Endothelial cell of umbilical vein (primary cell): Measurements from ENCODE around the gene DEFB110. TPM values are rescaled to one million over a fixed set of nuclear protein-coding genes. Genes with fewer than 3 reads are reported as not detected.

Experiments used
- BruUV-seq: library from RNA; stranded (reverse); fragments of 400-500 nt; replicated peaks from 2 replicates; lab custom pipeline; 2021; lab: Mats Ljungman, UMichigan
- CTCF ChIA-PET: fragments of 300-600, 350-600 bp; sonication (Branson Sonifier 250); formaldehyde crosslinking; loops from one replicate; lab custom pipeline; 2021; ENCODE audit warnings: antibody characterized with exemption, inconsistent platforms; lab: Charles Lee
- POLR2A ChIA-PET: fragments of 300-600, 350-600 bp; sonication (Branson Sonifier 250); formaldehyde crosslinking; loops from one replicate; lab custom pipeline; 2021; ENCODE audit warnings: antibody characterized with exemption, inconsistent platforms; lab: Charles Lee
- DNase-seq: peaks from one replicate; pipeline ENCODE4 v3.0.0-alpha.2; 2011; ENCODE audit warnings: low read depth, low spot score
- FAIRE-seq: peaks from 2 replicates; lab custom pipeline; 2011; peaks lifted over from hg19 to GRCh38; lab: Jason Lieb, UNC
- H2AFZ ChIP-seq: 2 replicates; pipeline ENCODE4 v1.6.0; 2012; ENCODE audit warnings: low read depth, low read length, control low read depth, inconsistent platforms
- H3K27ac ChIP-seq: 2 replicates; pipeline ENCODE4 v1.5.1; 2011; ENCODE audit warnings: low read depth, mild to moderate bottlenecking, control low read depth, low read length, moderate library complexity; ENCODE audit not compliant: insufficient read depth
- H3K27me3 ChIP-seq, 2 experiments: 2 replicates each; pipeline versions ENCODE4 v1.6.0 to v1.6.1; 2011; ENCODE audit warnings: low read length in 2 of 2, mixed read lengths in 1 of 2; ENCODE audit not compliant: control insufficient read depth in 2 of 2, insufficient read depth in 2 of 2
- H3K36me3 ChIP-seq, 2 experiments: 2 replicates in 1 of 2; 3 replicates in 1 of 2; pipeline ENCODE4 v1.5.1; 2011; ENCODE audit warnings: low read length in 2 of 2, mild to moderate bottlenecking in 1 of 2, moderate library complexity in 1 of 2; ENCODE audit not compliant: control insufficient read depth in 2 of 2, insufficient read depth in 2 of 2; ENCODE audit errors: extremely low read depth in 1 of 2
- H3K4me1 ChIP-seq: 3 replicates; pipeline ENCODE4 v1.5.1; 2011; ENCODE audit warnings: mild to moderate bottlenecking, low read length; ENCODE audit not compliant: control insufficient read depth, insufficient read depth; ENCODE audit errors: extremely low read depth
- H3K4me2 ChIP-seq: 2 replicates; pipeline ENCODE4 v1.6.1; 2011; ENCODE audit warnings: low read length, control low read depth, mixed read lengths; ENCODE audit not compliant: insufficient read depth
- H3K4me3 ChIP-seq, 3 experiments: fragments of 200-600 bp in 1 of 3; sonication (generic), shearing (Covaris generic) in 1 of 3; replicated peaks in 1 of 3; 2 replicates each; pipeline ENCODE4 v1.5.1; 2011 to 2016; ENCODE audit warnings: control low read depth in 3 of 3, low read length in 3 of 3, mild to moderate bottlenecking in 2 of 3, inconsistent platforms in 1 of 3, low read depth in 1 of 3, moderate library complexity in 1 of 3; ENCODE audit not compliant: insufficient read depth in 1 of 3
- H3K79me2 ChIP-seq: 2 replicates; pipeline ENCODE4 v1.6.0; 2012; ENCODE audit warnings: low read length, inconsistent platforms; ENCODE audit not compliant: control insufficient read depth, insufficient read depth
- H3K9ac ChIP-seq: replicated peaks from 2 replicates; pipeline ENCODE3; 2011; ENCODE audit warnings: low read length, control low read depth; ENCODE audit not compliant: insufficient read depth; ENCODE audit errors: extremely low read depth
- H3K9me1 ChIP-seq: replicated peaks from 3 replicates; pipeline ENCODE4 v1.6.0; 2011; ENCODE audit warnings: mild to moderate bottlenecking, low read length; ENCODE audit not compliant: control insufficient read depth, insufficient read depth; ENCODE audit errors: extremely low read depth
- H3K9me3 ChIP-seq: replicated peaks from 2 replicates; pipeline ENCODE4 v1.5.1; 2012; ENCODE audit warnings: low read length, inconsistent platforms; ENCODE audit not compliant: control insufficient read depth, insufficient read depth
- H4K20me1 ChIP-seq: replicated peaks from 2 replicates; pipeline ENCODE3; 2011; ENCODE audit warnings: mild to moderate bottlenecking, low read length; ENCODE audit not compliant: control insufficient read depth, insufficient read depth; ENCODE audit errors: extremely low read depth
- CTCF ChIP-seq, 2 donors: IDR thresholded peaks; 1 replicate in 1 of 2; 2 replicates in 1 of 2; pipeline ENCODE4 v1.5.1; 2011; ENCODE audit warnings: low read length in 2 of 2, mild to moderate bottlenecking in 2 of 2, moderate library complexity in 2 of 2, control low read depth in 1 of 2, inconsistent platforms in 1 of 2, low read depth in 1 of 2; ENCODE audit not compliant: insufficient read depth in 1 of 2; ENCODE audit errors: extremely low read depth in 1 of 2
- EZH2 ChIP-seq: IDR thresholded peaks from 2 replicates; pipeline ENCODE4 v1.6.1; 2012; ENCODE audit warnings: borderline replicate concordance, low read depth, mild to moderate bottlenecking, moderate library complexity, low read length, inconsistent platforms; ENCODE audit not compliant: severe bottlenecking
- FOS ChIP-seq: IDR thresholded peaks from 2 replicates; pipeline ENCODE4 v1.6.1; 2011; ENCODE audit warnings: mild to moderate bottlenecking, low read length, moderate library complexity, borderline replicate concordance; ENCODE audit not compliant: insufficient read depth
- GATA2 ChIP-seq: IDR thresholded peaks from 2 replicates; pipeline ENCODE4 v1.7.0; 2011; ENCODE audit warnings: low read depth, mild to moderate bottlenecking, moderate library complexity, mixed read lengths, low read length; ENCODE audit not compliant: insufficient read length, insufficient read depth
- JUN ChIP-seq: IDR thresholded peaks from 2 replicates; pipeline ENCODE4 v1.6.1; 2011; ENCODE audit warnings: borderline replicate concordance, low read depth; ENCODE audit not compliant: insufficient read length, insufficient read depth
- POLR2A ChIP-seq: IDR thresholded peaks from 2 replicates; pipeline ENCODE4 v1.6.1; 2012; ENCODE audit warnings: low read depth, mild to moderate bottlenecking, control low read depth, low read length
- dilution Hi-C: fragments of 300-500 bp; cut with MboI; formaldehyde crosslinking; loops from one replicate; pipeline ENCODE4 v1.15.0; 2019; ENCODE audit warnings: low sequenced_read_pairs; ENCODE audit not compliant: extremely low pct_ligation_motif_present
- intact Hi-C: fragments of 100-400 bp; cut with micrococcal nuclease; formaldehyde crosslinking; loops from one replicate; pipeline ENCODE4 v1.10.0; 2022
- polyA plus RNA-seq, 4 experiments: library from polyadenylated mRNA; depleted of rRNA in 3 of 4; stranded (reverse) in 3 of 4; unstranded in 1 of 4; fragments of >200 nt; gene quantifications; 2 replicates each; pipeline versions ENCODE4 v1.2.1 to v1.2.3, GENCODE V29; 2011 to 2012; ENCODE audit warnings: missing spikeins in 1 of 4
- total RNA-seq: library from RNA; stranded (reverse); gene quantifications from 2 replicates; pipeline ENCODE4 v1.2.3, GENCODE V29; 2021
- TF ChIP-seq, protein P1 (sequence below): IDR thresholded peaks from 2 replicates; pipeline ENCODE4 v1.6.1; 2011; ENCODE audit not compliant: insufficient read depth, insufficient read length

The DEFB110 gene
- total and polyA plus RNA-seq, 2 donors (not counting 3 experiments of a cell fraction or from before 2014, with no cell fraction given) = not detected

DNA sequence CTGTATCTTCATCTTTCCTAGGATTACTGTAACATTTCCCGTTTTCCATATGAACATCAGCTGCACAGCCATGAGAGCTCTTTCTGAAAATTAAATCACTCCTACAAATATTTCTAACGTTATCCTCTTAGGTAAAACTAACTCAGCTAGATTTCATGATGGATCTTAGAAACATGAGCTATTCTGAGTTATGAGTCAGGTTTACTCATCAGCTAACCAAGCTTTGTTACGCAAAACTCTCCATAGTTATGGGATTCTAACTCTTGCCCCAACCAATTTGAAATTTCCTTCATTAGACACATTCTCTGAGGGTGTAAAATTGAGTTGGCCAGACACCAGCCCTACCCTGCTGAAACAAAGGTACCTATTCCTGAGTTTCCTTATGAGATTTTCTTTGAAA is 14.0 kb downstream of the DEFB110 start:
- no peak overlapping the region for H2AFZ ChIP-seq
- H3K4me2 ChIP-seq = no peak overlapping the region
- no peaks in the 10 kb centered on the region for H3K27me3 ChIP-seq
- no peaks in the 10 kb centered on the region for H3K9me1 ChIP-seq
- TF ChIP-seq JUN = no peak
- TF ChIP-seq FOS = no peak
- TF ChIP-seq, protein P1, sequence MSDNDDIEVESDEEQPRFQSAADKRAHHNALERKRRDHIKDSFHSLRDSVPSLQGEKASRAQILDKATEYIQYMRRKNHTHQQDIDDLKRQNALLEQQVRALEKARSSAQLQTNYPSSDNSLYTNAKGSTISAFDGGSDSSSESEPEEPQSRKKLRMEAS = no peak
- TF ChIP-seq EZH2 = no peak
- no peak for TF ChIP-seq GATA2
- TF ChIP-seq POLR2A = no peak
- no peak for TF ChIP-seq CTCF (IDR thresholded peaks at IDR 0.05; ENCODE audit: extremely low read depth in 1 of 2, insufficient read depth in 1 of 2, low read depth in 1 of 2, low read length in 2 of 2)
- ChIA-PET CTCF (no interaction called here), POLR2A (no interaction called here)
- no peaks in the 10 kb centered on the region for H3K79me2 ChIP-seq
- H3K9me3 ChIP-seq = peaks cover 2% of the 10 kb centered on the region
- no TSS peak for BruUV-seq
- H3K36me3 ChIP-seq = no peaks in the 10 kb centered on the region
- no peaks in the 10 kb centered on the region for H4K20me1 ChIP-seq
- no peak overlapping the region for H3K27ac ChIP-seq
- DNase-seq = no peak
- no peaks in the 10 kb centered on the region for H3K4me1 ChIP-seq
- no peak for FAIRE-seq
- dilution Hi-C loops = no loop called here
- H3K9ac ChIP-seq = no peak overlapping the region
- H3K4me3 ChIP-seq = no peak overlapping the region
- intact Hi-C loops = no loop called here
